ENCODE data around the gene IQCC.
A peak's percentile ranks its signal among the peaks of the same experiment; 100 is the strongest.

DNA sequence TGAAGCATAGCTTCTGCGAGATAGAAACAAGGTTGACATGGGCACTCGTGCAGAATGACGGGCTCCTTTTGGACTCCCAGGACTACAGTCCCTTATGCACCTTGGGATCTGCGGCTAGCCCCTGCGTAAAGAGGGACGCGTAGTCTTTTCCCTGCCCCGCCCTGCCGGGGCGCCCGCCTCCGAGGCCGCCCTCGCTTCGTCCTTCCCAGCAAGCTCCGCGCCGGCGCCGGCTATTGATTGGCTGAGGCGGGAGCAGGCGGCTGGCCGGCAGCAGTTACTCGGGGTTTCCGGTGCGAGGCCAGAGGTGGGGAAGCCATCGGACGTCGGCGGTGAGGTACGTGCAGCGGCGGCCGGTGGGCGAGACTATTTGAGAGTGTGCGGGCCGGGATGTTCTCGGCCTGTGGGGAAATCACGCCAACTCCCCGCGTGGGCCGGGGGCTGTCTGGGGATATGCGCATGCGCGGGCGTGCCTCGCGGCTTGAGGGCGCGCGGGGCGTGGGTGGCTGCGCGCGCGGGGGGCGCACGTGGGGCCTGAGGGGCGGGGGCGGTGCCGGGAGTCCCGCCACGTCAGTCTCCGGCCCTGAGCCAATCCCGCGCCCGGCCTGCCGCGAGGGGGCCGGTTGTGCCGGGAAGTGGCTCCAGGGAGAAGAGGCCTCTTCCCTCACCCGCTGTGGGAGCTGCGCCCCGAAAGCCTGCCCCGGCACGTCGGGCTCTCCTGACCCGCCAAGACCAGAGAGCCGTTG lies 25.9 kb upstream of the IQCC start, which contains the start of gene TXLNA:
- TF ChIP-seq RAD21 (IDR thresholded peaks at IDR 0.05; ENCODE audit: low read depth), result no peak
- no peak for TF ChIP-seq CEBPB (IDR thresholded peaks at IDR 0.05)
- TF ChIP-seq EP300 (IDR thresholded peaks at IDR 0.05; ENCODE audit: borderline replicate concordance), result no peak
- TF ChIP-seq YY1 (IDR thresholded peaks at IDR 0.05; ENCODE audit: low read depth), result 0 out of 2 replicates have a peak, but pooled peaks have one; percentile 20
- TF ChIP-seq, protein P1, sequence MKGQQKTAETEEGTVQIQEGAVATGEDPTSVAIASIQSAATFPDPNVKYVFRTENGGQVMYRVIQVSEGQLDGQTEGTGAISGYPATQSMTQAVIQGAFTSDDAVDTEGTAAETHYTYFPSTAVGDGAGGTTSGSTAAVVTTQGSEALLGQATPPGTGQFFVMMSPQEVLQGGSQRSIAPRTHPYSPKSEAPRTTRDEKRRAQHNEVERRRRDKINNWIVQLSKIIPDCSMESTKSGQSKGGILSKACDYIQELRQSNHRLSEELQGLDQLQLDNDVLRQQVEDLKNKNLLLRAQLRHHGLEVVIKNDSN (IDR thresholded peaks at IDR 0.05), result peak; percentile 67
- no peak; the same call in 1 of the 2 replicates for TF ChIP-seq FOXM1 (IDR thresholded peaks at IDR 0.05; ENCODE audit: borderline replicate concordance, low read depth)

All from Ishikawa (cell line).